ENCODE measurements around the gene KIF3A.

Gene KIF3A

DNA sequence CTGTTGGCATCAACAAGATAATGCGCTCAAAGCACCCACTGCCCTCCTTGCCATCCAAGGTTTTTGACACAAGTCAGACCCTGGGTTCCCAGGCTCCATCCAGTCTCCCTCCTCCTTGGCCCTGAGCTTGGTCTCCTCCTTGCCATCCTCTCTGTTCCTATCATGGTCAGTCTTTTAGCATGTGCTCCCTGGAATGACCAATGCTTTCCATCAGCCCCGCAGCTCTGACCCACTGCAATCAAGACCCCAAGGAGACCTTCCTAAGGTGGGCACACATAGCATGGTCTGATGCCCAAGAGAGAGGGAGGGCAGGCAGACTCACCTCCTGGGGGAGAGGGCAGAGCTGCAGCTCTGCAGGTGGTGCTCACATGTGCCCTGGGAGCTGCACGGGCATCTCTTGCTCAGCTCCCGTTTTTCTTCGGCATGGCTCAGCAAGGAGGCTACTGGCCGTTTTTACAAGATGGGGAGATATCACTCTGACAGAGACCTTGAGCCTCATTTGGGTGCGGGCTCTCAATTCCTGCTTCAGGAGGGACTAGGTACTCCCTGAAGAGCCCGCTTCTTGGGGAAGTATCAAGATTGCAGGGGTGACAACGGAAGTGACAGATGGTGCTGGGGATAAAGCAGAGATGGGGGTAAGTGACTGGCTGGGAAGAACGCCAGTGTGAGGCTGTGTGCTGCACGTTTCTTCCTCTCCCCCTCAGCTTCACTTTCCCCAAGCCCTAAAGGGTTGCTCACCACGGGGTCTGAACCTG, 36.4 kb upstream of the KIF3A start:
- Histone ChIP-seq H3K27me3 (ENCODE audit: insufficient read depth, low read depth, severe bottlenecking) (no peaks in the 10 kb centered on the region), H3K4me3 (ENCODE audit: low read depth, low read length) (peak overlapping the region; percentile 10; the same call in 1 of the 2 replicates), H3K9me3 (ENCODE audit: severe bottlenecking) (no peaks in the 10 kb centered on the region), H3K36me3 (no peaks in the 10 kb centered on the region), H3K27ac (peak overlapping the region; percentile 77)
- TF ChIP-seq, protein P1, sequence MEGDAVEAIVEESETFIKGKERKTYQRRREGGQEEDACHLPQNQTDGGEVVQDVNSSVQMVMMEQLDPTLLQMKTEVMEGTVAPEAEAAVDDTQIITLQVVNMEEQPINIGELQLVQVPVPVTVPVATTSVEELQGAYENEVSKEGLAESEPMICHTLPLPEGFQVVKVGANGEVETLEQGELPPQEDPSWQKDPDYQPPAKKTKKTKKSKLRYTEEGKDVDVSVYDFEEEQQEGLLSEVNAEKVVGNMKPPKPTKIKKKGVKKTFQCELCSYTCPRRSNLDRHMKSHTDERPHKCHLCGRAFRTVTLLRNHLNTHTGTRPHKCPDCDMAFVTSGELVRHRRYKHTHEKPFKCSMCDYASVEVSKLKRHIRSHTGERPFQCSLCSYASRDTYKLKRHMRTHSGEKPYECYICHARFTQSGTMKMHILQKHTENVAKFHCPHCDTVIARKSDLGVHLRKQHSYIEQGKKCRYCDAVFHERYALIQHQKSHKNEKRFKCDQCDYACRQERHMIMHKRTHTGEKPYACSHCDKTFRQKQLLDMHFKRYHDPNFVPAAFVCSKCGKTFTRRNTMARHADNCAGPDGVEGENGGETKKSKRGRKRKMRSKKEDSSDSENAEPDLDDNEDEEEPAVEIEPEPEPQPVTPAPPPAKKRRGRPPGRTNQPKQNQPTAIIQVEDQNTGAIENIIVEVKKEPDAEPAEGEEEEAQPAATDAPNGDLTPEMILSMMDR (IDR thresholded peaks at IDR 0.05; ENCODE audit: low read depth, low read length): no peak
- peak; percentile 63 for DNase-seq

- no peaks in the 10 kb centered on the region for H3K27me3 ChIP-seq (ENCODE audit: insufficient read depth, low read depth, severe bottlenecking)
- H3K36me3 ChIP-seq: no peaks in the 10 kb centered on the region
- TF ChIP-seq, protein P1 (IDR thresholded peaks at IDR 0.05; ENCODE audit: low read depth, low read length): no peak
- H3K27ac ChIP-seq: no peak overlapping the region
- H3K9me3 ChIP-seq (ENCODE audit: severe bottlenecking): no peaks in the 10 kb centered on the region
- no peak overlapping the region for H3K4me3 ChIP-seq (ENCODE audit: low read depth, low read length)
- DNase-seq: no peak
These were observed 35.8 kb upstream of the KIF3A start for GRCh38 chr5:132773114-132773513.

DNA sequence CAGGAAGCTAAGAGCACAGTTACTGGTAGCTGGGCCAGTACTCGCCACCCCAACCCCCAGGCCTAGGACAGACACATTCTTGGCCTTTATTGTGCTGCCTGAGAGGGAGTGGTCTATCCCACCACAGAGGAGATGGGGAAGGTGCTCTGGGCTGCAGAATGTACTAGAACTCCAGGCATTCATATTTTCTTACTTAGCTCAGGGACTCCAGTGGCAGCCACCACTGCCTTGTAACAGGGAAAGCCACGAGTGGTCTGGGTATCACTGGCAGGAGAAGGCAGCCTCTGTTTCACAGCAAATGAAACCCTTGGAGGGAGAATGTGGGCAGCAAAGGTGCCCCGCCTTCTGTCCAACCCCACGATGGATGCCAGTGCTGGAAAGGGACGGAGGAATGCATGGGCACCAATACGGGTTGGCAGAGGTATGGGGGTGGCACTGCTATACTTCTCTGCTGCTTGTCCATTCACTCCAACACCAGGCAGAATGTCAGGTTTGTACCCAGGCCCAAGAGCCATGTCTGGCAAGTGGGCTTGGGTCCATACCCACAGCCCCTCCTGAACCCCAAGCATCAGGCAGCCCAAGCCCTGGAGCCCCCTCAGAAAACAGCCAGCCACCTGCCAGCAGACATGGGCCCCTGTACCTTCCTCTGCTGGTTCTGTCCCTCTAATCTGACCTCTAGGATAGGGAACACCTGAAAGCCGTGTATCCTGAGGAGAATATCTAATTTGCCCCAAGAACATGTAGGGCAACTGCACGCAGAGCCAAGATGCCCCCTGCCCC, 35.1 kb upstream of the KIF3A start:
- DNase-seq: no peak
- TF ChIP-seq, protein P1 (IDR thresholded peaks at IDR 0.05; ENCODE audit: low read depth, low read length): no peak
- Histone ChIP-seq H3K9me3 (ENCODE audit: severe bottlenecking) (no peaks in the 10 kb centered on the region), H3K27ac (no peak overlapping the region), H3K27me3 (ENCODE audit: insufficient read depth, low read depth, severe bottlenecking) (no peaks in the 10 kb centered on the region), H3K4me3 (ENCODE audit: low read depth, low read length) (no peak overlapping the region), H3K36me3 (no peaks in the 10 kb centered on the region)

DNA sequence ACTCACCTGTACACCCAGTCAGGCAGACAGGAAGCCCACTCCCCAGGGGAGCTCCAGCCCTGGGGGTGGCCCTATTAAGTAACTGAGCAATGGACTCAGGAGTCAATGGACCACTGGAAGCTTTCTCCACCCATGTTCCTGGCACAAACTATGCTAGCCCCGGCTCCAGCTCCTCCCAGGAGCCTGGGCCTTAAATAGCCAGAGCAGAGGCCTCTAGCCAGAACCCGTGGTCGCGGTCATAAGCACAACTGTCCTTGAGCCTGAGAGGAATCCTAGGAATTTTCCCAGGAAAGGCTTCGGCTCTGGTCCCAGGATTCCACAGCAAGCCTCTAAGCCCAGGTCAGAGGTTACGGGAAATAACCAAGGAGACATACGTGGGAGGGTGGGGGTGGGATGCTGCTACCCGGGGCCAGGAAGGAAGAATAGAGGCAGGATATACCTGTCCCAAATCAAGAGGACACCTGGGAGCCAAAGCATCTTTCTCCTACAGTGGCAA, 34.2 kb upstream of the KIF3A start:
- Histone ChIP-seq H3K27me3 (ENCODE audit: insufficient read depth, low read depth, severe bottlenecking) (no peaks in the 10 kb centered on the region), H3K4me3 (ENCODE audit: low read depth, low read length) (no peak overlapping the region), H3K27ac (no peak overlapping the region), H3K36me3 (no peaks in the 10 kb centered on the region), H3K9me3 (ENCODE audit: severe bottlenecking) (no peaks in the 10 kb centered on the region)
- TF ChIP-seq, protein P1 (IDR thresholded peaks at IDR 0.05; ENCODE audit: low read depth, low read length): no peak
- no peak for DNase-seq

- DNase-seq: no peak
- Histone ChIP-seq H3K4me3 (ENCODE audit: low read depth, low read length) (no peak overlapping the region), H3K27ac (no peak overlapping the region), H3K9me3 (ENCODE audit: severe bottlenecking) (no peaks in the 10 kb centered on the region), H3K36me3 (no peaks in the 10 kb centered on the region; the same call in 1 of the 2 replicates), H3K27me3 (ENCODE audit: insufficient read depth, low read depth, severe bottlenecking) (no peaks in the 10 kb centered on the region)
- TF ChIP-seq, protein P1 (IDR thresholded peaks at IDR 0.05; ENCODE audit: low read depth, low read length): no peak
These were observed 33.3 kb upstream of the KIF3A start for GRCh38 chr5:132770476-132771159.
